ENCODE data around the gene TCF4. TPM values are rescaled to one million over a fixed set of nuclear protein-coding genes. Genes with fewer than 3 reads are reported as not detected.

Gene TCF4
- total RNA-seq, 4 donors from 2014 or later = 114 to 190 (median 132) TPM

GRCh38 chr18:55593888-55594287, 5.9 kb upstream of the TCF4 start:
- intact Hi-C loops (cut with DNase I) = no loop called here
- no peak overlapping the region for H3K4me3 ChIP-seq (replicated peaks in 1 of 3)
- H3K27ac ChIP-seq = no peak overlapping the region
- no peak for DNase-seq
- no peaks in the 10 kb centered on the region for H3K36me3 ChIP-seq
- 97% methylated on average over 2 of the region's 2 CpGs for WGBS, 2 donors
- H3K4me1 ChIP-seq = no peaks in the 10 kb centered on the region
- H3K9me3 ChIP-seq = no peaks in the 10 kb centered on the region
- TF ChIP-seq POLR2A (IDR thresholded peaks at IDR 0.05) (no peak), CTCF (IDR thresholded peaks at IDR 0.05) (no peak)
- H3K27me3 ChIP-seq = no peaks in the 10 kb centered on the region

- H3K27ac ChIP-seq = no peak overlapping the region
- H3K36me3 ChIP-seq = no peaks in the 10 kb centered on the region
- TF ChIP-seq CTCF (IDR thresholded peaks at IDR 0.05) = no peak
- TF ChIP-seq POLR2A (IDR thresholded peaks at IDR 0.05) = no peak
- WGBS, 2 donors = 83 to 85% methylated on average over 4 of the region's 4 CpGs
- H3K27me3 ChIP-seq = no peaks in the 10 kb centered on the region
- H3K4me1 ChIP-seq = no peaks in the 10 kb centered on the region
- H3K9me3 ChIP-seq = no peaks in the 10 kb centered on the region
- no peak for DNase-seq
- intact Hi-C loops (cut with DNase I) = no loop called here
- no peak overlapping the region for H3K4me3 ChIP-seq (replicated peaks in 1 of 3)
Observed at GRCh38 chr18:55592572-55592971, 4.6 kb upstream of the TCF4 start.

- intact Hi-C loops (cut with DNase I) = no loop called here
- Histone ChIP-seq H3K4me3 (replicated peaks in 1 of 3) (no peak overlapping the region), H3K4me1 (no peaks in the 10 kb centered on the region), H3K9me3 (no peaks in the 10 kb centered on the region), H3K27me3 (no peaks in the 10 kb centered on the region), H3K27ac (no peak overlapping the region), H3K36me3 (no peaks in the 10 kb centered on the region)
- no peak for TF ChIP-seq CTCF (IDR thresholded peaks at IDR 0.05)
- TF ChIP-seq POLR2A (IDR thresholded peaks at IDR 0.05) = no peak
- DNase-seq = no peak
- 89 to 94% methylated on average over 1 of the region's 1 CpG for WGBS, 2 donors
Observed at GRCh38 chr18:55592106-55592505, 4.1 kb upstream of the TCF4 start.

- H3K4me1 ChIP-seq = peaks cover 0 to 7% of the 10 kb centered on the region in 2 donors
- no peaks in the 10 kb centered on the region for H3K27me3 ChIP-seq
- H3K4me3 ChIP-seq (replicated peaks in 1 of 3) = peak overlapping the region in 2 of 3 donors; percentile 55 to 74
- peak; percentile 97 for DNase-seq
- peak overlapping the region; percentile 26 to 91 (median 86) for H3K27ac ChIP-seq
- 6 to 7% methylated on average over 21 to 25 of the region's 37 CpGs for WGBS, 2 donors
- H3K9me3 ChIP-seq = no peaks in the 10 kb centered on the region
- TF ChIP-seq POLR2A (IDR thresholded peaks at IDR 0.05) = peak in 1 of 2 donors; percentile 77
- no peak for TF ChIP-seq CTCF (IDR thresholded peaks at IDR 0.05)
- H3K36me3 ChIP-seq = no peaks in the 10 kb centered on the region
- intact Hi-C loops (cut with DNase I) = no loop called here
Observed at GRCh38 chr18:55589625-55590291, 1.8 kb upstream of the TCF4 start.

- intact Hi-C loops (cut with DNase I) = no loop called here
- 1 to 2% methylated on average over 12 of the region's 12 CpGs for WGBS, 2 donors
Observed at GRCh38 chr18:55588870-55589595, 1.0 kb upstream of the TCF4 start.

More at GRCh38 chr18:55588870-55589595, 1.0 kb upstream of the TCF4 start:
- no peak for DNase-seq
- no peaks in the 10 kb centered on the region for H3K36me3 ChIP-seq
- H3K27ac ChIP-seq = peak overlapping the region; percentile 64 to 91 (median 86)
- no peaks in the 10 kb centered on the region for H3K27me3 ChIP-seq
- no peak for TF ChIP-seq POLR2A (IDR thresholded peaks at IDR 0.05)
- no peak for TF ChIP-seq CTCF (IDR thresholded peaks at IDR 0.05)
- peak overlapping the region; percentile 27 to 74 (median 55) for H3K4me3 ChIP-seq (replicated peaks in 1 of 3)
- peaks cover 0 to 9% of the 10 kb centered on the region in 2 donors for H3K4me1 ChIP-seq
- H3K9me3 ChIP-seq = no peaks in the 10 kb centered on the region
